Upper lobe of right lung (tissue), 1 donor: ENCODE data around the gene TBC1D22B. TPM values are rescaled to one million over a fixed set of nuclear protein-coding genes. Genes with fewer than 3 reads are reported as not detected.

Source experiments
- ATAC-seq: fragments of 200-7000 bp; cut with Tn5 transposase; one replicate; pipeline ENCODE4 v1.9.1; 2020; ENCODE audit warnings: mild to moderate bottlenecking, moderate library complexity
- DNase-seq: peaks from one replicate; pipeline ENCODE4 v3.0.0-alpha.2; 2020
- H3K27ac ChIP-seq: fragments of 200-600 bp; one replicate; pipeline ENCODE4 v1.8.0; 2022
- H3K27me3 ChIP-seq: fragments of 200-600 bp; one replicate; pipeline ENCODE4 v1.8.0; 2022; ENCODE audit warnings: mild to moderate bottlenecking
- H3K36me3 ChIP-seq: fragments of 200-600 bp; one replicate; pipeline ENCODE4 v1.8.0; 2022
- H3K4me1 ChIP-seq: fragments of 200-600 bp; one replicate; pipeline ENCODE4 v1.8.0; 2022
- H3K4me3 ChIP-seq: fragments of 200-600 bp; one replicate; pipeline ENCODE4 v1.8.0; 2022; ENCODE audit warnings: mild to moderate bottlenecking
- H3K9me3 ChIP-seq: fragments of 200-600 bp; one replicate; pipeline ENCODE4 v1.8.0; 2022
- intact Hi-C: fragments of 100-400 bp; cut with DNase I; formaldehyde crosslinking; loops from one replicate; pipeline ENCODE4 v1.11.0; 2022
- total RNA-seq: library from RNA; stranded (reverse); fragmentation: NEBNext Ultra II Directional; extraction: Animal tissue kit (Norgen Biotek cat#: 25700); gene quantifications from one replicate; pipeline ENCODE4 v1.2.1, GENCODE V29; 2021
- TF ChIP-seq, protein P1 (sequence below): fragments of 200-600 bp; IDR thresholded peaks from one replicate; pipeline ENCODE4 v1.8.0; 2022; ENCODE audit warnings: antibody characterized with exemption
- donor health status: DM: no; HTN: yes; CAD: no; lungs with severe emphysema.

The TBC1D22B gene
- total RNA-seq, 1 donor from 2014 or later: 12.4 TPM

- no peaks in the 10 kb centered on the region for H3K36me3 ChIP-seq
- no peaks in the 10 kb centered on the region for H3K9me3 ChIP-seq
- peak overlapping the region; percentile 88 for H3K27ac ChIP-seq
- TF ChIP-seq, protein P1, sequence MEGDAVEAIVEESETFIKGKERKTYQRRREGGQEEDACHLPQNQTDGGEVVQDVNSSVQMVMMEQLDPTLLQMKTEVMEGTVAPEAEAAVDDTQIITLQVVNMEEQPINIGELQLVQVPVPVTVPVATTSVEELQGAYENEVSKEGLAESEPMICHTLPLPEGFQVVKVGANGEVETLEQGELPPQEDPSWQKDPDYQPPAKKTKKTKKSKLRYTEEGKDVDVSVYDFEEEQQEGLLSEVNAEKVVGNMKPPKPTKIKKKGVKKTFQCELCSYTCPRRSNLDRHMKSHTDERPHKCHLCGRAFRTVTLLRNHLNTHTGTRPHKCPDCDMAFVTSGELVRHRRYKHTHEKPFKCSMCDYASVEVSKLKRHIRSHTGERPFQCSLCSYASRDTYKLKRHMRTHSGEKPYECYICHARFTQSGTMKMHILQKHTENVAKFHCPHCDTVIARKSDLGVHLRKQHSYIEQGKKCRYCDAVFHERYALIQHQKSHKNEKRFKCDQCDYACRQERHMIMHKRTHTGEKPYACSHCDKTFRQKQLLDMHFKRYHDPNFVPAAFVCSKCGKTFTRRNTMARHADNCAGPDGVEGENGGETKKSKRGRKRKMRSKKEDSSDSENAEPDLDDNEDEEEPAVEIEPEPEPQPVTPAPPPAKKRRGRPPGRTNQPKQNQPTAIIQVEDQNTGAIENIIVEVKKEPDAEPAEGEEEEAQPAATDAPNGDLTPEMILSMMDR: no peak
- no peaks in the 10 kb centered on the region for H3K27me3 ChIP-seq
- DNase-seq (no peak), ATAC-seq (no peak)
- H3K4me1 ChIP-seq: peaks cover 18% of the 10 kb centered on the region
- H3K4me3 ChIP-seq: peak overlapping the region; percentile 79
- intact Hi-C loops: no loop called here
Observed at GRCh38 chr6:37258405-37259105, 983 bp downstream of the TBC1D22B start.

DNA sequence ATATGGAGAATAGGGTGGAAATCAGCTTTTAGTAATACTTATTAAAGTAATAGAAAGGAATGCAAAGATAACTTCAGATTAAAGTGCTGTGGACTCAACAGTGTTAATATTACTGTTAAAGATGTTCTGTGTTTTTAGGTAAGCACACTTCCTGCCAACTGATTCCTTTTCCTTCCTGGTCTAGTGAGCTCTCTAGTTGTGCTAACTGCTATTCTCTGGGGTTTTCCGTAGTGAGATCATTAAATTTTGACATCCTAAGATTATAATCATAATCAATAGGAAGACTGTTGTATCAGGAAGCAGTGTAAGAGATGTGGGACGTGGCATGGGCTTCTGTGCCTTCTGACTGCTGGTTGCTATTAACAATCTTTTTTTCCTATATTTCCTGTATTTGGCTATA is 1.6 kb downstream of the TBC1D22B start:
- Histone ChIP-seq H3K27ac (no peak overlapping the region), H3K4me1 (peaks cover 18% of the 10 kb centered on the region), H3K36me3 (no peaks in the 10 kb centered on the region), H3K9me3 (no peaks in the 10 kb centered on the region), H3K4me3 (no peak overlapping the region), H3K27me3 (no peaks in the 10 kb centered on the region)
- no peak for ATAC-seq
- no peak for DNase-seq
- TF ChIP-seq, protein P1: no peak
- intact Hi-C loops: no loop called here

DNA sequence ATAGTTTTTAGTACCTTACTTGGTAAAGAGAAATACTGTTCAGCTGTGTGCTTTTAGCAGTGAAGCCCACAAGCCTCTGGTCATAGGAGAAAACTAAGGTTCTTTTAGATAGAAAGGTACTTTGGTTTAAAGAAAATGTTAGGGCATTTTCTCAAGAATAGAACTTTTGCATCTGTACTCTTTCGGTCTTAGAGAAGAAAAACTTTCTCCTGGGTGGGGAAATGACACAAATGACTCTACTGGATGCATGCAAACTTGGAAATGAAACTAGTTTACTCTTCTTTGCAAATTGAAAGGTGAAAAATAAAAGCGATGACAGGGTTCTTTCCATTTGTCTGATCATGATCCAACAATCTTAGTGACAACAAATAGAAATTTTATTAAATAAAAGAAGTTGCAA is 2.5 kb downstream of the TBC1D22B start:
- Histone ChIP-seq H3K9me3 (no peaks in the 10 kb centered on the region), H3K36me3 (no peaks in the 10 kb centered on the region), H3K4me1 (peaks cover 18% of the 10 kb centered on the region), H3K4me3 (no peak overlapping the region), H3K27ac (no peak overlapping the region), H3K27me3 (no peaks in the 10 kb centered on the region)
- DNase-seq (no peak), ATAC-seq (no peak)
- intact Hi-C loops: no loop called here
- TF ChIP-seq, protein P1: no peak

DNA sequence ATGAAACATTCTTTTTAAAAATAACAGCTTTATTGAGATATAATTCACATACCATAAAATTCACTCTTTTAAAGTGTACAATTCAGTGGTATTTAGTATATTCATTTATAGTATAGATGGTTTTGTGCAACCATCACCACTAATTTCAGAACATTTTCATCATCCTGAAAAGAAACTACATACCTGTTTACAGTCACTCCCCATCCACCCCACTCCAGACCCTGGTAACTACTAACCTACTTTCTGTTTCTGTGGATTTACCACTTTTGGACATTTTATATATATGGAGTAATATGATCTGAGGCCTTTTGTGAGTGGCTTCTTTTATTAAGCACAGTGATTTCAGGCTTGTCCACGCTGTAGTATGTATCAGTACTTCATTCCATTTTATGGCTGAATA is 2.9 kb downstream of the TBC1D22B start:
- ATAC-seq (no peak), DNase-seq (no peak)
- TF ChIP-seq, protein P1: no peak
- Histone ChIP-seq H3K36me3 (no peaks in the 10 kb centered on the region), H3K9me3 (no peaks in the 10 kb centered on the region), H3K27ac (no peak overlapping the region), H3K4me3 (no peak overlapping the region), H3K4me1 (peaks cover 18% of the 10 kb centered on the region), H3K27me3 (no peaks in the 10 kb centered on the region)
- intact Hi-C loops: no loop called here

GRCh38 chr6:37261198-37261597 is 3.6 kb downstream of the TBC1D22B start:
- intact Hi-C loops: no loop called here
- Histone ChIP-seq H3K4me1 (peaks cover 18% of the 10 kb centered on the region), H3K27me3 (no peaks in the 10 kb centered on the region), H3K9me3 (no peaks in the 10 kb centered on the region), H3K27ac (no peak overlapping the region), H3K36me3 (no peaks in the 10 kb centered on the region), H3K4me3 (no peak overlapping the region)
- TF ChIP-seq, protein P1: no peak
- ATAC-seq (no peak), DNase-seq (no peak)
